ENCODE results near the gene C12orf60.

The C12orf60 gene

GRCh38 chr12:14780859-14781258 lies 22.6 kb upstream of the C12orf60 start:
- H3K4me2 ChIP-seq (ENCODE audit: insufficient read depth, low read length): peak overlapping the region; percentile 46
- H2AFZ ChIP-seq (ENCODE audit: low read depth, low read length): peak overlapping the region; percentile 55
- H3K27ac ChIP-seq (ENCODE audit: low read length): peak overlapping the region; percentile 1; the same call in 1 of the 2 replicates
- H3K9me3 ChIP-seq (ENCODE audit: insufficient read depth, low read length, severe bottlenecking): no peaks in the 10 kb centered on the region
- peaks cover 19% of the 10 kb centered on the region; the same call in 1 of the 2 replicates for H3K36me3 ChIP-seq (ENCODE audit: insufficient read depth, low read length)
- no peaks in the 10 kb centered on the region for H3K79me2 ChIP-seq (ENCODE audit: insufficient read depth, low read length)
- no peak overlapping the region for H3K9ac ChIP-seq (ENCODE audit: low read depth, low read length)
- DNase-seq: no peak
- ATAC-seq (ENCODE audit: insufficient read depth, low read depth): peak; percentile 46; the same call in 2 of the 3 replicates
- TF ChIP-seq EZH2 (IDR thresholded peaks at IDR 0.05; ENCODE audit: borderline replicate concordance, low read depth, low read length, severe bottlenecking) (no peak), CTCF (IDR thresholded peaks at IDR 0.05; ENCODE audit: borderline replicate concordance, extremely low read depth, low read length, poor library complexity, severe bottlenecking) (no peak)
- no peaks in the 10 kb centered on the region for H4K20me1 ChIP-seq (ENCODE audit: insufficient read depth, low read length)
- H3K27me3 ChIP-seq (ENCODE audit: insufficient read depth, low read length, poor library complexity): no peaks in the 10 kb centered on the region
- peaks cover 13% of the 10 kb centered on the region for H3K4me1 ChIP-seq (ENCODE audit: insufficient read depth, low read length)
- no peak overlapping the region for H3K4me3 ChIP-seq (ENCODE audit: low read depth in 1 of 2, low read length in 2 of 2)

- no peak for DNase-seq
- Histone ChIP-seq H3K27me3 (ENCODE audit: insufficient read depth, low read length, poor library complexity) (no peaks in the 10 kb centered on the region), H3K9ac (ENCODE audit: low read depth, low read length) (no peak overlapping the region), H2AFZ (ENCODE audit: low read depth, low read length) (no peak overlapping the region), H3K9me3 (ENCODE audit: insufficient read depth, low read length, severe bottlenecking) (no peaks in the 10 kb centered on the region), H3K36me3 (ENCODE audit: insufficient read depth, low read length) (peaks cover 26% of the 10 kb centered on the region; the same call in 1 of the 2 replicates), H3K4me1 (ENCODE audit: insufficient read depth, low read length) (peaks cover 13% of the 10 kb centered on the region), H3K4me3 (ENCODE audit: low read depth in 1 of 2, low read length in 2 of 2) (no peak overlapping the region), H3K4me2 (ENCODE audit: insufficient read depth, low read length) (no peak overlapping the region), H3K27ac (ENCODE audit: low read length) (no peak overlapping the region), H3K79me2 (ENCODE audit: insufficient read depth, low read length) (no peaks in the 10 kb centered on the region), H4K20me1 (ENCODE audit: insufficient read depth, low read length) (no peaks in the 10 kb centered on the region)
- TF ChIP-seq CTCF (IDR thresholded peaks at IDR 0.05; ENCODE audit: borderline replicate concordance, extremely low read depth, low read length, poor library complexity, severe bottlenecking): no peak
- TF ChIP-seq EZH2 (IDR thresholded peaks at IDR 0.05; ENCODE audit: borderline replicate concordance, low read depth, low read length, severe bottlenecking): no peak
- ATAC-seq (ENCODE audit: insufficient read depth, low read depth): no peak
Observed at GRCh38 chr12:14781563-14781962, 21.9 kb upstream of the C12orf60 start.

- Histone ChIP-seq H3K36me3 (ENCODE audit: insufficient read depth, low read length) (peaks cover 38% of the 10 kb centered on the region), H2AFZ (ENCODE audit: low read depth, low read length) (no peak overlapping the region), H4K20me1 (ENCODE audit: insufficient read depth, low read length) (no peaks in the 10 kb centered on the region), H3K9ac (ENCODE audit: low read depth, low read length) (no peak overlapping the region), H3K4me1 (ENCODE audit: insufficient read depth, low read length) (peaks cover 13% of the 10 kb centered on the region), H3K79me2 (ENCODE audit: insufficient read depth, low read length) (no peaks in the 10 kb centered on the region), H3K27ac (ENCODE audit: low read length) (no peak overlapping the region), H3K27me3 (ENCODE audit: insufficient read depth, low read length, poor library complexity) (no peaks in the 10 kb centered on the region), H3K4me3 (ENCODE audit: low read depth in 1 of 2, low read length in 2 of 2) (no peak overlapping the region), H3K9me3 (ENCODE audit: insufficient read depth, low read length, severe bottlenecking) (no peaks in the 10 kb centered on the region), H3K4me2 (ENCODE audit: insufficient read depth, low read length) (no peak overlapping the region)
- no peak for ATAC-seq (ENCODE audit: insufficient read depth, low read depth)
- DNase-seq: no peak
- no peak for TF ChIP-seq EZH2 (IDR thresholded peaks at IDR 0.05; ENCODE audit: borderline replicate concordance, low read depth, low read length, severe bottlenecking)
- TF ChIP-seq CTCF (IDR thresholded peaks at IDR 0.05; ENCODE audit: borderline replicate concordance, extremely low read depth, low read length, poor library complexity, severe bottlenecking): no peak
Observed at GRCh38 chr12:14782756-14783155, 20.7 kb upstream of the C12orf60 start.

GRCh38 chr12:14784471-14784870 lies 19.0 kb upstream of the C12orf60 start:
- H3K9me3 ChIP-seq (ENCODE audit: insufficient read depth, low read length, severe bottlenecking): no peaks in the 10 kb centered on the region
- H3K4me1 ChIP-seq (ENCODE audit: insufficient read depth, low read length): peaks cover 13% of the 10 kb centered on the region
- H3K4me3 ChIP-seq (ENCODE audit: low read depth in 1 of 2, low read length in 2 of 2): no peak overlapping the region
- H3K79me2 ChIP-seq (ENCODE audit: insufficient read depth, low read length): no peaks in the 10 kb centered on the region
- peaks cover 55% of the 10 kb centered on the region for H3K36me3 ChIP-seq (ENCODE audit: insufficient read depth, low read length)
- DNase-seq (no peak), ATAC-seq (ENCODE audit: insufficient read depth, low read depth) (no peak)
- no peaks in the 10 kb centered on the region for H4K20me1 ChIP-seq (ENCODE audit: insufficient read depth, low read length)
- H3K27me3 ChIP-seq (ENCODE audit: insufficient read depth, low read length, poor library complexity): no peaks in the 10 kb centered on the region
- no peak overlapping the region for H3K9ac ChIP-seq (ENCODE audit: low read depth, low read length)
- no peak overlapping the region for H3K27ac ChIP-seq (ENCODE audit: low read length)
- H2AFZ ChIP-seq (ENCODE audit: low read depth, low read length): no peak overlapping the region
- TF ChIP-seq EZH2 (IDR thresholded peaks at IDR 0.05; ENCODE audit: borderline replicate concordance, low read depth, low read length, severe bottlenecking) (no peak), CTCF (IDR thresholded peaks at IDR 0.05; ENCODE audit: borderline replicate concordance, extremely low read depth, low read length, poor library complexity, severe bottlenecking) (no peak)
- no peak overlapping the region for H3K4me2 ChIP-seq (ENCODE audit: insufficient read depth, low read length)
